Central memory CD8-positive, alpha-beta T cell (primary cell): Measurements from ENCODE around the gene ADD1.

Source experiments
- ATAC-seq: fragments of 150-1000 bp; cut with Tn5 transposase; replicated peaks from 2 replicates; pipeline ENCODE4 v1.10.0; 2022; ENCODE audit warnings: mild to moderate bottlenecking, moderate FRiP score, moderate number of reproducible peaks; ENCODE audit not compliant: poor library complexity, severe bottlenecking; ENCODE audit errors: extremely low read depth
- DNase-seq, 2 donors: peaks; one replicate each; pipeline ENCODE4 v3.0.0; 2021; ENCODE audit warnings: low spot score in 2 of 2
- H3K27ac Mint-ChIP-seq: one replicate; pipeline ENCODE4 v1.8.0; 2022; ENCODE audit warnings: low read depth, mild to moderate bottlenecking, moderate library complexity, mixed read lengths
- H3K27me3 Mint-ChIP-seq: one replicate; pipeline ENCODE4 v1.8.0; 2022; ENCODE audit warnings: mixed read lengths
- H3K36me3 Mint-ChIP-seq: one replicate; pipeline ENCODE4 v1.8.0; 2022; ENCODE audit warnings: mild to moderate bottlenecking, moderate library complexity, mixed read lengths; ENCODE audit not compliant: insufficient read depth
- H3K4me1 Mint-ChIP-seq: one replicate; pipeline ENCODE4 v1.8.0; 2022; ENCODE audit warnings: mixed read lengths
- H3K4me3 Mint-ChIP-seq: one replicate; pipeline ENCODE4 v1.8.0; 2022; ENCODE audit warnings: mild to moderate bottlenecking, moderate library complexity, mixed read lengths
- H3K9me3 Mint-ChIP-seq: one replicate; pipeline ENCODE4 v1.8.0; 2022; ENCODE audit warnings: mixed read lengths

The ADD1 gene

DNA sequence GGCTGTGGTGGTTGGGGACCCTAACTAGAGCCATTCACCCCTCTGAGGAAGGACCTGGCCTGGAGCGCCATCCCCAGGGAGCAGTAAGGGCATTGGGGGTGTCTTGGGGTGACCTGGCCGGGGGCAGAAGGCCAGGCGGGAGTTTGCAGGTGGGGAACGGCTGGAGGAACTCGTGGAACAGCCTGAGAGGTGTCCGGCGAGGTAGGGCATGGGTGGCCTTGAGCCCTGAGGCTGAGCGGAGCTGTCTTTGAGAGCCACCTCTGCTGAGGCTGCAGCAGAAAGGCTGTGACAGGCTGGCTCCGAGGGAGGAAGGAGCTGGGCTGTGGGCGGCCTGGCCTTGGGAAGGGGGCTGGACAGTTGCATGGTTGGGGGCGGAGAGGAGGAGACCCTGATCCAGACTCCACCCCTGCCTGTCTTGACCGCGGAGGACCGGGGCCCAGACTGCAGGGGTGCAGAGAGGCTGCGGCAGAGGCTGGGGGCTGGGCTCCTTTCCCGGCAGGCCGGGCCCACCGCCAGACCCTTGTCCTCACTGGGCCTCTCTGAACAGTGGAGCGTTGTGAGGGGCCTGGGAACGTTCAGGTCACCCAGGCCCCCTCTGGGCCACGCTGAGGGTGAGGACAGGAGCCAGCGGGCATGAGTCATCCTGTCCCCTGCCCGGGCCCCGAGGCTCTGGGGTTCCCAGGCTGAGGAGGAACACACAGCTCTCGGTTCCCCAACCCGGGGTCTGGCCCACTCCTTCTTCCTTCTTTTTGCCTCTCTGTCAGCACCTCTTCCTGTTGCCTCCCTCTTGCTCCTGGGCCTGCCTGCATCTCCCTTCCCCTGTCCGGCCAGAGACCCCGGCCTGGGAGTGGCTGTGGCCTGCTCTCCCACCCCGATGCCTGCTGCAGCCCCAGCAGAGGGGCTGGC lies 42.7 kb upstream of the ADD1 start:
- no peaks in the 10 kb centered on the region for H3K9me3 Mint-ChIP-seq
- DNase-seq: no peak
- no peak for ATAC-seq
- H3K36me3 Mint-ChIP-seq: no peaks in the 10 kb centered on the region
- peak overlapping the region; percentile 53 for H3K27ac Mint-ChIP-seq
- peaks cover 18% of the 10 kb centered on the region for H3K4me1 Mint-ChIP-seq
- H3K27me3 Mint-ChIP-seq: no peaks in the 10 kb centered on the region
- H3K4me3 Mint-ChIP-seq: peak overlapping the region; percentile 45

DNA sequence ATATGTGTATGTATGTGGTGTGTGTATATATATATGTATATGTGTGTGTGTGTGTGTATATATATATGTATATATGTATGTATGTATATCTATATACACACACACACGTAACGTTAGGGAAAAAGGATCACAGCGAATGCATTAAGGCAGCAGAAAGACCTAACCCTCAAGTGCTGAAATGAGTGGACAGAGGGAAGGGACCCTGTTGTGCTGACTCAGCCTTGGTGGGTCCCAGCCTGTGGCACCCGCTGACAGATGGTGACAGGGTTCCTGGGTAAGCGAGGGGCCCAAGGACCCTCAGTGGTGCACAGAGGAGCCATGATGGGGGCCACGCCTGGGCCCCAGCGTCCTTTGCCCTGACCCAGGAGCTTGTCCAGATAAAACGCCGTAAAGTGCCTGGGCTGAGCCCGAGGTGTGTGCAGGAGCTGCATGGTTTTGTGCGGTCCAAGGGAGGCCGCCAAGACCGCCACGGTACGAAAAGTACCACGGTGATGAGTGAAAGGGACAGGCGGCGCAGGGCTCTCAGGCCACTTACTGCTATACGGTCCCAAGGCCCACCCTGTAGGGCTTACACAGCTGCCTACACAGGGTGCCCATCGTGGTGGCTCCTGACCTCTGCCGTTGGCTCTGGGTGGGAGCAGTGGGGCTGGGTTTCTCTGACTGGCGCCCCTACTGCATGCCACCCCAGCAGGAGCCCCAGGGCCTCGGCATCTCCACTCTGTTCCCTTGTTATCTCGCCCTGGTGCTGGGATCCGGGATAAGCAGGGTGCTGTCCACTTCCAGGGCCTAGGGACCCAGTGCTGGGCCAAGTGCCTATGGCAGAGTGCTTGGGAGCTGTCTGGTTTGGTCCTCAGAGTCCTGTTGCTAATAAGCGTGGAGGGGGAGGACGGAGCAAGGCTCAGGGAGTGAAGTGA lies 40.8 kb upstream of the ADD1 start:
- no peaks in the 10 kb centered on the region for H3K27me3 Mint-ChIP-seq
- ATAC-seq (no peak), DNase-seq (no peak)
- no peaks in the 10 kb centered on the region for H3K36me3 Mint-ChIP-seq
- no peaks in the 10 kb centered on the region for H3K9me3 Mint-ChIP-seq
- H3K4me1 Mint-ChIP-seq: peaks cover 21% of the 10 kb centered on the region
- H3K4me3 Mint-ChIP-seq: no peak overlapping the region
- H3K27ac Mint-ChIP-seq: no peak overlapping the region

DNA sequence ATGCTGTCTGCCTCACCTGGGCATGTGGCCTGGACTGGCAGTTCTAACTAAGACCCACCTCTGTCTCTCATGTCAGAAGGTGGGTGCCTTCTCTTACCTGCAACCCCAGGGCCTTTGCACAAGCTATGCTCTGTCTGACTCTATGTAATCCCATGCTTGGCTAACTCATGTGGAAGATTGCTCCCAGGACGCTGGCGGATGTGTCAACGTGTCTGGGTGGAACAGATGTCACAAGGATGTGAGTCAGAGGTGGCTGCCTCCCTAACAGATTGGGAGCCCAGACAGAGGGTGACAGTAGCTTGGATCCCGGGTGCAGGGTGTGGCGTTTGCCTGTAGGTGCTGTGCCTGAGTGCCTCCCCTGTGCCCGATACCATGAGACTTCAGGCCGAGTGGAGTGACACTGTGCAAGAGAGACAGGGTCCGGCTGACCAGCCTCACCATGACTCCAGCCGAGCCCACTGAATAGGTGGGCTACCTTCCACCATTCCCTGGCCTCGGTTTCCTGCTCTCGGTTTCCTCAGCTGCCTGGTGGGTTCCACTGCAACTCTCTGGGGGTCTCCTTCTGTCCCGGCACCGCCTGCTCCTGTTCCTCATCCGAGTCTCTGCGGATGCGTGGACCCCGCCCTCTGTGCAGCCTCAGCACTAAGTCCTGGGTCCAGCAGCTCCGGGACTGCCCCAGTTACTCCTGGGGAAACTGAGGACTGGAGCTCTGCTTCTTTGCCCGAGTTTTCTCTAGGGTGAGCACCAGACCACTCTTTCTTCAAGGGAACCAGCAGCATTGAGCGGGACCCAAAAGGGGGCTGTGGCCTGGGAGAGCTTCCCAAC lies 39.8 kb upstream of the ADD1 start:
- Mint-ChIP-seq H3K27ac (no peak overlapping the region), H3K4me1 (peaks cover 12% of the 10 kb centered on the region)

DNA sequence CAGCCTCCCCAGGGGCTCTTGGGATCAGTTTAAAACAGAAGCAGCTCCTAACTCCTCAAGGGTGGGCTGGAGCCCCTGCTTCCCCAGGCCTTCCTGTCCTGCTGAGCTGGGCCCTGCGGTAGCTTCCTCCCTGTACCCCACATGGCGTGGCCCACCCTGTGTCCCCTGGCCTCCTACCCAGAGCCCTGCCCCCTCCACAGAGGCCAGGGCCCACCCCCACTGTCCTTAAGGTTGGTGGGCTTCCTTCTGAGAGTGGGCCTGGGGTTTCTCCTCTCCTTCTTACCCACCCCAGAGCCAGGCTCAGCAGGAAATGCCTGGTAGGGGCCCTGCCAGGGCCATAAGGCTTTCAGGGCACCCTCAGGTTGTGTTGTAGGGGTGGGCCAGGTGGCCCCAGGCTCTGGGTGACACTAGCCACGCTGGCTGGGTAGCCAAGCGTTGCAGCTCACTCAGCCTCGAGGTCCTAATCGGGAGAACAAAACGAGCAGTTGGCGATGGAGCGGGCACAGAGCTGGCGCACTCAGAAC lies 39.1 kb upstream of the ADD1 start:
- H3K36me3 Mint-ChIP-seq: peaks cover 2% of the 10 kb centered on the region
- no peak overlapping the region for H3K27ac Mint-ChIP-seq
- H3K4me3 Mint-ChIP-seq: no peak overlapping the region
- H3K9me3 Mint-ChIP-seq: no peaks in the 10 kb centered on the region
- no peak for ATAC-seq
- no peaks in the 10 kb centered on the region for H3K27me3 Mint-ChIP-seq
- DNase-seq: no peak
- peaks cover 7% of the 10 kb centered on the region for H3K4me1 Mint-ChIP-seq

More for the DNA sequence above, 39.8 kb upstream of the ADD1 start:
- ATAC-seq: no peak
- H3K9me3 Mint-ChIP-seq: no peaks in the 10 kb centered on the region
- H3K4me3 Mint-ChIP-seq: no peak overlapping the region
- no peaks in the 10 kb centered on the region for H3K27me3 Mint-ChIP-seq
- DNase-seq: no peak
- H3K36me3 Mint-ChIP-seq: peaks cover 2% of the 10 kb centered on the region

DNA sequence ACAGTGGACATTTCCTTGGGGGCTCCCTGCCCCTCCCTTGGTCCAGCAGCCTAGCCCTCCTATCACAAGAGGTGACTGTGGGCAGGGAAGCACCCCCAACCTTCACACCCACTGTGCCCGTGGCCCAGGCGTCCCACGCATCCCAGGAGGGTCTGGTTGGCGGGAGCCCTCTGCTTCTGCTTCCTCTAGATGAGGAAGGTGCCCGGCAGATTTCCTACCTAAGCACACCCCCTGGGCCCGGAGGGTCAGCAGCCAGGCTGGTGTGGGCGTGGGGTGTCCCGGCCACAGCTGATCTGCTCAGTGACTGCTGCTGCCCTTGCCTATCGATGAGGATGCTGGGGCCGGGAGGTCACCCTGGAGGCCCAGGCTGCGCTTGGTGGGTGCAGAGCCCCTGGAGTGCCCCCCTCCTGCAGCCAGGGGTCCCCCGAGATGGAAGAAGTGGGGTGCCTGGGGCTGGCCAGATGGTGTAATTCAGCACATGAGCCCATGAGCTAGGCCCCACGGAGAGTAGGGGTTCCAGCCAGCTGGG lies 38.6 kb upstream of the ADD1 start:
- H3K36me3 Mint-ChIP-seq: peaks cover 2% of the 10 kb centered on the region
- no peaks in the 10 kb centered on the region for H3K9me3 Mint-ChIP-seq
- no peaks in the 10 kb centered on the region for H3K27me3 Mint-ChIP-seq
- DNase-seq (no peak), ATAC-seq (no peak)
- H3K4me1 Mint-ChIP-seq: peaks cover 7% of the 10 kb centered on the region
- no peak overlapping the region for H3K4me3 Mint-ChIP-seq
- H3K27ac Mint-ChIP-seq: no peak overlapping the region

DNA sequence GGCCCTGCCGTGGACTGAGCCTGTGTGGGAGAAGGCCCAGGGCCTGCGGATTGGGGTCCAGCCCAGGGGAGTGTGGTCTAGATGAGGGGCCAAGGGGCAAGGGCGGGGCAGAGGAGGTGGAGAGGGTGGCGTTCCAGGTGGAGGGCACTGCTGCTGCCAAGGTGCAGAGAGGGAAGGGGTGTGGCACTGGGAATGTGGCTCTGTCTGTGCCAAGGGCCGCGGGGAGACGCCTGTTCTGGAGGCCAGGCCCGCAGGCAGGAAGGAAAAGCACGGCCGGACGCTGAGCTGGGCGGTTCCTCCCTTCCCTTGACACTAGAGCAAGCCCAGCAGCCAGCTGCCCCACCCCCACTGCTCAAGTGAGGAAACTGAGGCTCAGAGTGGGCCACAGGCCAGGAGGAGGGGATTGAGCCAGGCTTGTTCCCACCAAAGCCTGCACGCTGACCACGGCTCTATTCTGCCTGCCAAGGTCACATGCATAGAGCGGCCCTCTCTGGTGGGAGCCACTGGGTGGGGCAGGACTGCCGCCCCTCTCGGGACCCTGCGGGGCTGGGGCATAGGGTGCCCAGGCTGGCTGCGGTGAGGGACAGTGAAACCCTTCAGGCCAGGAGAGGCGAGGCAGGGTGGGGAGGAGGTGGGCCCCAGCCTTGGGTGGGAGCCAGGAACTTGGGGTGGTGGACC lies 37.8 kb upstream of the ADD1 start:
- no peaks in the 10 kb centered on the region for H3K27me3 Mint-ChIP-seq
- H3K27ac Mint-ChIP-seq: no peak overlapping the region
- peaks cover 12% of the 10 kb centered on the region for H3K4me1 Mint-ChIP-seq
- no peak overlapping the region for H3K4me3 Mint-ChIP-seq
- peaks cover 2% of the 10 kb centered on the region for H3K36me3 Mint-ChIP-seq
- H3K9me3 Mint-ChIP-seq: no peaks in the 10 kb centered on the region
- no peak for ATAC-seq
- no peak for DNase-seq

DNA sequence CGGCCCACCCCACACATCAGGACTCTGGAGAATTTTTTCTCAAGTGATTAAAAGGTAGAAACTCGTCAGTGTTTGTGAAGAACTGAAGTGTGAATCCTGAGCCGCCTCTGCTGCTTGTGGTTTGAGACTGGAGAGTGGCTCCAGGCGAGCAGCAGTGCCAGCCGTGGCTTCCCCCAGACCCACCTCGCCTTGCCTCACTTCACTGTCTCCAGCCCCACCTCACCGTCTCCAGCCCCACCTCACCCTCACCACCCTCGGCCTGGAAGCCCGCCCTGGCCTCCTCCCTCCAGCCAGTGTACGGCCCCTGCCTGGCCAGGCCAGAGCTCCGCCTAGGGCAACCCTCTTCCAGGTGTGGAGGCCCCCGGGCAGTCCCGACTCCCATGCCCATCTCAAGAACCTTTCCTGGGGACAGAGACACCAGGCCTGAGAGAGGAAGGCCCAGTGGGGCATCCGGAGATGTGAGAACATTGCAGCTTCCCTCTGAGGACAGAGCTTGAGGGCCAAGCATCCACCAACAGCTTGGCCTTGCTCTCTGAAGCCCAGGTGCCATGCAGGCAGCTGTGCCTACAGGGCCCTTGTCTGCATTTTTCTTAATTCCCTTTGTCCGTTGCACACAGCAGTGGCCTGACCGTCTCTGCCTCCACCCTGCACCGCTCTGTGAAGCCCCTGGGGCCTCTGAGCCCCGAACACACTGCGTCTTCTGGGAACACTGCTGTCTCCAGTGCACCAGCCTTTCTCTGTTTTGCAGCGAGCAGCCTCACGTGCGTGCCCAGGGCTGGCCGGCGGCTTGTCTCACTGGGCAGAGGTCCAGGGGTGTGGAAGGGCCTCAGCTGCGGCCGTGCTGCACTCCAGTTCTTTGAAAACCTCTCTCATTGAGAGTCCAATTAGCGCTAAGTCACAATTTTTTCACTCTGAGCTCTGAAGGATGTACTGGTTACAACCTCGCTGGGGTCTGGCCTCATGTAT lies 37.0 kb upstream of the ADD1 start:
- no peak for DNase-seq
- peak overlapping the region; percentile 42 for H3K27ac Mint-ChIP-seq
- H3K4me1 Mint-ChIP-seq: peaks cover 17% of the 10 kb centered on the region
- no peak overlapping the region for H3K4me3 Mint-ChIP-seq
- no peak for ATAC-seq
- no peaks in the 10 kb centered on the region for H3K9me3 Mint-ChIP-seq
- H3K36me3 Mint-ChIP-seq: peaks cover 2% of the 10 kb centered on the region
- no peaks in the 10 kb centered on the region for H3K27me3 Mint-ChIP-seq

DNA sequence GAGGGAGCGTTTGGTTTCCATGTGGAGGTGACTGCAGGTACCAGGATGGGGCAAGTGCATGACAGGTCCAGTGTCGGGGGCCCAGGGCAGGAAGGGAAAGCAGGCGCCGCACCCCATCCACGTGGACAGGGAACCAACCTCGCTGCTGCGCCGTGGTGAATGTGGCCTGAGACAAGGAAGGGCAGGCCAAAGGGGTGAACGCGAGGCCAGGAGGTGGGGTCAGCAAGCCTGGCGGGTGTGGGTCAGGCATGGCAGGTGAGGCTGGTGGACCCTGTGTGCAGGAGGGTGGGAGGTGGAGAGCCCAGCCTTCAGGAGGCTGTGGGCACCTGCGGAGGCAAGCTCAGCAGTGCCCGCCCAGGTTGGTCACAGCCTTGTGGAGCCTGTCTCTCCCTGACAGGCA lies 36.1 kb upstream of the ADD1 start:
- H3K4me3 Mint-ChIP-seq: no peak overlapping the region
- ATAC-seq (no peak), DNase-seq (no peak)
- no peaks in the 10 kb centered on the region for H3K9me3 Mint-ChIP-seq
- H3K4me1 Mint-ChIP-seq: peaks cover 23% of the 10 kb centered on the region
- H3K36me3 Mint-ChIP-seq: peaks cover 10% of the 10 kb centered on the region
- no peak overlapping the region for H3K27ac Mint-ChIP-seq
- no peaks in the 10 kb centered on the region for H3K27me3 Mint-ChIP-seq

DNA sequence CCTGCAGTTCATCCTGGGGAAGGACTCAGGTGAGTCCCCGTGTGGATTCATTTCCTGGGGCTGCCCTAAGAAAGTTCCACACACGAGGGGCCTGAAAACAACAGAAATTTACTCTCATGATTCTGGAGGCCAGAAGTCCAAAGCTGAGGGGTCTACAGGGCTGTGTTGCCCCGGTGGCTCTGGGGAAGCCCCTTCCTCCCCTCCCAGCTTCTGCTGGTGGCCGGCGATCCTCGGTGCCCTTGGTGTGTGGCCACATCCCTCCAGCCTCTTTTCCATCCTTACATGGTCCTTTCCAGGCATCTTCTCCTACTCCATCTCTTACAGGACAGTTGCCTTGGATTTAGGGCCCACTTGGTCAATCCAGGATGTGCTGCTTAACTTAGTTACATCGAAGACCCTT lies 35.6 kb upstream of the ADD1 start:
- no peaks in the 10 kb centered on the region for H3K27me3 Mint-ChIP-seq
- ATAC-seq (no peak), DNase-seq (no peak)
- H3K4me3 Mint-ChIP-seq: no peak overlapping the region
- H3K36me3 Mint-ChIP-seq: peaks cover 10% of the 10 kb centered on the region
- H3K4me1 Mint-ChIP-seq: peaks cover 27% of the 10 kb centered on the region
- no peak overlapping the region for H3K27ac Mint-ChIP-seq
- no peaks in the 10 kb centered on the region for H3K9me3 Mint-ChIP-seq

DNA sequence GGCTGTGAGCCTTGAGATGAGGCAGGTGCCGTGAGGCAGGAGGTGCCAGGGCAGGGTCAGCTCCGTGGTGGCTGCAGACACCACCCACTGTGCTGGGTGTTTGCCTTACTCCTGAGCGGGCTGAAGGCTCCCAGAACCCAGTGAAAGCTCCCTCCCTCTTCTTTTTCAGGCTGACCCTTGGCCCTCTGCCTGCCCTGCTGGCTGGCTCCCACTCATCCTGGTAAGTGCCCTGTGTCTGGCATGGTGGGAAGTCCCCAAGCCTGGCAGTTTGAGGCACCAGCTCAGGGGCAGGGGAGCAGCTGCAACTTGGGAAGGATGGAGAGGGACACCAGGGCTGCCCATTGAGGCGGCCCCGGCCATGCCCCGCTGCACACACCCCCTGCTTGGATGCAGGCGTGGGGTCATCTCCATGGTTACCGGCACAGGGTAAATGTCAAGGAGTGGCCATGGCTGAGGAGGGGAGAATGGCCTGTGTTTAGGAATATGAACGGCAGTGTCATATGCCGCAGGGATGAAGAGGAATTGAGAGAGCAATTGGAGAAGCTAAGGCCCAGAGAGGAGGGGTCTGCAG lies 33.9 kb upstream of the ADD1 start:
- peak overlapping the region; percentile 55 for H3K27ac Mint-ChIP-seq

More for the DNA sequence above, 33.9 kb upstream of the ADD1 start:
- H3K9me3 Mint-ChIP-seq: no peaks in the 10 kb centered on the region
- ATAC-seq (no peak), DNase-seq (no peak)
- peaks cover 43% of the 10 kb centered on the region for H3K4me1 Mint-ChIP-seq
- no peaks in the 10 kb centered on the region for H3K27me3 Mint-ChIP-seq
- peaks cover 10% of the 10 kb centered on the region for H3K36me3 Mint-ChIP-seq
- no peak overlapping the region for H3K4me3 Mint-ChIP-seq
